Subcutaneous adipose tissue (tissue), 4 donors: ENCODE results near the gene SAE1. TPM values are rescaled to one million over a fixed set of nuclear protein-coding genes. Genes with fewer than 3 reads are reported as not detected.

Source experiments
- total RNA-seq, 4 donors: library from RNA; depleted of rRNA; stranded (reverse); fragments of >200 nt; gene quantifications; one replicate each; pipeline ENCODE4 v1.1.0, GENCODE V29; 2016
- TF ChIP-seq, protein P1 (sequence below): fragments of 450-650 bp; IDR thresholded peaks from one replicate; pipeline ENCODE4 v1.5.1; 2016; ENCODE audit warnings: low read depth, mild to moderate bottlenecking, control low read depth, antibody characterized with exemption, moderate library complexity

SAE1 gene
- total RNA-seq, 4 donors from 2014 or later, result 43.9 to 56.7 (median 51.4) TPM

DNA sequence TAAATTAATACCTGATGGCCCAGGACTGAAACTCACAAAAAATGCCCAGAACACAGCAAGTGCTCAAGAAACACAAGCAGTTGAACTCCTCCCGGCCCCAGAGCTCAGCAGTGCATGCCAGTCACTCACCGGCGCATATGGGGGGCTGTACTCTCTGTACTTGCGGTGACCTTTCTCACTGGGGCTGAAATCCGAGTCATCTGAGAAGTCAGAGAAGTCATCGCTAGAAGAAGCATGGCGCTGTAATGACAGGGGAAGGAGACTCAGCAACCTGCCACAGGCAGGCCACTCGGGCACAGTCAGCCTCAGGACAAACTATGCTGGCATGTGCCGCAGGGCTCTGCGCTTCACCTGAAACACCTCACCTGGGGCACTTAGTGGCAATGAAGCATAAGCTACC, 36.8 kb upstream of the SAE1 start:
- TF ChIP-seq, protein P1, sequence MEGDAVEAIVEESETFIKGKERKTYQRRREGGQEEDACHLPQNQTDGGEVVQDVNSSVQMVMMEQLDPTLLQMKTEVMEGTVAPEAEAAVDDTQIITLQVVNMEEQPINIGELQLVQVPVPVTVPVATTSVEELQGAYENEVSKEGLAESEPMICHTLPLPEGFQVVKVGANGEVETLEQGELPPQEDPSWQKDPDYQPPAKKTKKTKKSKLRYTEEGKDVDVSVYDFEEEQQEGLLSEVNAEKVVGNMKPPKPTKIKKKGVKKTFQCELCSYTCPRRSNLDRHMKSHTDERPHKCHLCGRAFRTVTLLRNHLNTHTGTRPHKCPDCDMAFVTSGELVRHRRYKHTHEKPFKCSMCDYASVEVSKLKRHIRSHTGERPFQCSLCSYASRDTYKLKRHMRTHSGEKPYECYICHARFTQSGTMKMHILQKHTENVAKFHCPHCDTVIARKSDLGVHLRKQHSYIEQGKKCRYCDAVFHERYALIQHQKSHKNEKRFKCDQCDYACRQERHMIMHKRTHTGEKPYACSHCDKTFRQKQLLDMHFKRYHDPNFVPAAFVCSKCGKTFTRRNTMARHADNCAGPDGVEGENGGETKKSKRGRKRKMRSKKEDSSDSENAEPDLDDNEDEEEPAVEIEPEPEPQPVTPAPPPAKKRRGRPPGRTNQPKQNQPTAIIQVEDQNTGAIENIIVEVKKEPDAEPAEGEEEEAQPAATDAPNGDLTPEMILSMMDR, result no peak

DNA sequence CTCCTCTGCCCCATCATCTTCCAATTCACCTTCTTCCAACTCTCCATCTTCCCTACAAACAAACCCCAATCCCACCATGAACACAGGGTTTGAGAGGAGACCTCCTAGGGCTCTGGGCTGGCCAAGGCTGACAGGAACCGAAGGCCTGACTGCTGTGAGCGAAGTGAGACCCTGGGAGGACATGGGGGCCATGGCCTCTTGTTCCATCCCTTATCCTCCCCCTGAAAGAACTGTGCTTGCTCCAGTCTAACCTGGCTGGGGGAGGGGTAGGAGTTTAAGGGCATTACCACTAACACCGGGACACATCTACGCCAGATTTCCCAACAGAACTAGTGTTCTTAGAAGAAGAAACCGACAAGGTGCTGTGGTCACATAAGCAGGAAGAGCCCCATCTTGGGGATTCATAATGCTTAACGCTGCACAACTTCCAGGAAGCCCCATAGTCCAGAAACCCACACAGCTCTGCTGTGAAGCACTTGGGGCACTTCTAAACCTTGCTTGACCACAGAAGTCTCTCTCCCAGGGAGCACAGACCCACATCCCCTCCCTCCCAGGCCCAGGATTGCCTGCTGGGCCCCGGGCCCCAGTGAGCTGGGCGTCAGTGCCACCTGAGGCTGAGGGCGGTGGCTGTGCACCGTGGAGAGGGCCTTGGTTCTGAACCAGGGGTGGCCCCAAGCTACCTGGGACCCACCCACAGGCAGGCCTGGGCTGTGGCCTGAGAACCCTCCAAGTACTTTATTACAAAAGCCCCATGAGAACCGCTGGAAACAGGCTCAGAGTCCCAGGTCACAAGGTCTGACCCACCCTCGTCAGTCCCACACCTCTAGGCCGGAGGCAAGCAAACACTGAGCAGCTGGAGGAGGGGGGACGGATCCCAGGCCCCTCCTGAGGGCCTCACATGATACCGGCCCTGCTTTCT, 35.8 kb upstream of the SAE1 start:
- TF ChIP-seq, protein P1, result no peak

DNA sequence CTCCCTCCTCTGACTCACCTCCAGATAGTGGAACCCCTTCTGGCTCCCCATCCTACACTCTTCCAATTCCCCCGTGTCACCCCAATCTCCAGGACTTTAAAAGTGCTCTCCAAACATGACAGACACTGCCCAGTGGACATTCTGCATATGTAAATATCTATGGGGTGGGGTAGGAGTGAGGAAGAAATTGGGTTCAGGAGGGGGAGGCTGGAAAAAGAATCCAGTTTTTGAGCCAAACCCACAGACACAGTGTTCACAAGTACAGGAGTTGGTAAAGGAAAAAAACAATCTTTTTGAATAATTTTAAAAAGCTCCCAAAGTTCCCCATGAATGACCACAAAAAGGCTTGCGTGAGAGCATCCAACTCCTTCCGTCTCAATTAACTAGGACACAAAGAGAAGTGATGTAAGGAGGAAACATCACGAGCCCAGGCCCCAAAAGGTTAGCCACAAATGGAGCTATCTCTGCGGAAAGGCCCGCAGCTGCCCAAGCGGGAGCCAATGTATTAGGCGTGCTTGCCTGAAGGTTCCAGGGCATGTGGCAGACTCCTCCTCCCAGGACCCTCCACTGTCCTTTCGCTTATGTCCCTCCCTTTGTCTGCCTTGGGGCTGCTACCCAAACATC, 35.0 kb upstream of the SAE1 start:
- TF ChIP-seq, protein P1, result no peak

DNA sequence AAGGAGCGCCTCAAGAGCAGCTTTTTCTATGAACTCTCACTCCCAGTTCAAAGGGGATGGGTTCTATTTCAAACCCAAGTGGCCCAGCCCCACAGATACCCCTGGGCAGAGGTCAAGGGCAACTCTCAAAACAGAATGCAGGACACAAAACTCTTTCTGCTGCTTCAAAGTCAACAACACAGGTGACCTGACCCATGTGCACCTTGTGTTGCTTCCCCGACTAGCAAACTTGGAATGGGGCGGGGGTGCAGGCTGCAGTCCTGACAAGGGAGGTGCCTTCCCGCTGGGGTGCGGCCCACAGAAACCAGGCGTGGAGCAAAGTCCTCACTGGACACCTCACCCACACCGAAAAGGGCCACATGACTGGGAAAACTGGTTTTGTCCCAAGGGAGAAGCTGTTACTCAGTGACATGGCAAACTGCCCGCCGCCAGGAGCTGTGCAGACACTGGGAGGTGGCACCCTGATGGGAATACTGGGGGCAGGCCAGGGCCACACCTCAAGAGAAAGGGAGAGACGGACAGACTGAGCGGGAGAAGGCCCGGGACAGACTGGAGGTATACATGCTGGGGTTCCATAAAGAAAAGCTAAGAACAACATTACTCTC, 34.4 kb upstream of the SAE1 start:
- TF ChIP-seq, protein P1, result no peak

DNA sequence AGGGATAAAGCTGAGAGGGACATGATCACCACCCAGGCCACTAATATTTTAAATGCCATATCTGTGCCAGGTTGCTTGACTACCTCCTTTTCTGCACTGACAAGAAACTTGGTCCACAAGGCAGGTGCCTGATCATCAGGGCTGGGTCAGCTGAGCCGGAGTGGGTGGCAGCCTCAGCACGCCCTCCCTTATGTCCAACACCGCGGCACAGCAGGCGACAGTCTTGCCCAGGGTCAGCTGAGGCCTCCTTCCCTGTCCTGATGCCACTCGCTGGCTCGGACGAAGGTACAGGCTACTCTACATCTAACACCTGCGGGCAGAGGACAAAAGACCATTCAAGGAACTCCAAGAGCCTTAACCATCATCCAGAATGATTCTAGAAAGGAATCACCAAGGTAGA, 33.9 kb upstream of the SAE1 start:
- TF ChIP-seq, protein P1, result no peak

DNA sequence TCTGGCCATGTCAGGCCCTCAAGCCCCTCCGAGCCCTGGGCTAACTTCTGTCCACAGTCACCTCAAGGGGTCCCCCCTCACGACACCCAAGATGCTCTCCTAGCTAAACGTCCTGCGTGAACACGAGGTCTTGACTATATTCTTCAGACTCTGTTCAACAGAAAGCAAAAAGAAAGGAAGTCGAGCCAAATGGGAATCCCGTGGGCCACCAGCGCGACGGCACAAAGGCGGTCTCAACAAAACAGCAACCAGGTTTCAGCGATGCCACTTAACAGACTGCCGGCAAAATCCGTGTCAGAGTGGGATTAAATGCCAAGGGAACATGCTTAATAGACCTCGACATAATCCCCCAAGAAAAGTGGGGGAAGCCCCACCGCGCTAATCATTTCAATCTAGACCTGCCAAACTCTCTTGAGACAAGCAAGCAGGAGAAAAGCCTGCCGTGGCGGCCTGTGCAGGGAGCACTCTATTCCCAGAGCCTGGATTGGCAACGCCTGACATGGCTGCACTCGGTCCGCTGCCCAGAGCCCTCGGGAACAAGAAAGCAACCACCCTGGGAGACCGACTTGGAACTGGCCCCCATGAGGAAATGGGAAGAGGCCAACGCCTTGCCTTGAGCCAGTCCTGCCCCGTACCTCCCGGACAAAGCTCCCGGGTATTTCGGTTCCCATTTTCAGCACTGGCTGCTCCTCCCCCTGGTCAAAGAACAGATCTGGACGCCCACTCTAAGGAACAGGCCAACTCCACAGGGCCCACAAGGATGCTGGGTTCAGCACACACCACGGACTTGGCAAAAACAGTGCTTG, 33.0 kb upstream of the SAE1 start:
- TF ChIP-seq, protein P1, result no peak
